Fibroblast of the aortic adventitia (primary cell): Measurements from ENCODE around the gene OBP2A. TPM values are rescaled to one million over a fixed set of nuclear protein-coding genes. Genes with fewer than 3 reads are reported as not detected.

Source experiments
- DNase-seq: peaks from one replicate; pipeline ENCODE4 v3.0.0-alpha.2; 2010; ENCODE audit warnings: low read depth
- H3K4me3 ChIP-seq: 2 replicates; pipeline ENCODE4 v1.5.1; 2011; ENCODE audit warnings: low read depth, mild to moderate bottlenecking, control low read depth, low read length, moderate library complexity
- total RNA-seq: library from RNA; depleted of rRNA; stranded (reverse); fragments of >200 nt; gene quantifications from 2 replicates; pipeline ENCODE4 v1.2.3, GENCODE V29; 2012; ENCODE audit warnings: low replicate concordance
- TF ChIP-seq, protein P1 (sequence below): IDR thresholded peaks from 2 replicates; pipeline ENCODE4 v1.5.1; 2011; ENCODE audit warnings: mild to moderate bottlenecking, low read length, control low read depth, inconsistent platforms; ENCODE audit not compliant: insufficient read depth

Gene OBP2A
- total RNA-seq, 1 donor = not detected

DNA sequence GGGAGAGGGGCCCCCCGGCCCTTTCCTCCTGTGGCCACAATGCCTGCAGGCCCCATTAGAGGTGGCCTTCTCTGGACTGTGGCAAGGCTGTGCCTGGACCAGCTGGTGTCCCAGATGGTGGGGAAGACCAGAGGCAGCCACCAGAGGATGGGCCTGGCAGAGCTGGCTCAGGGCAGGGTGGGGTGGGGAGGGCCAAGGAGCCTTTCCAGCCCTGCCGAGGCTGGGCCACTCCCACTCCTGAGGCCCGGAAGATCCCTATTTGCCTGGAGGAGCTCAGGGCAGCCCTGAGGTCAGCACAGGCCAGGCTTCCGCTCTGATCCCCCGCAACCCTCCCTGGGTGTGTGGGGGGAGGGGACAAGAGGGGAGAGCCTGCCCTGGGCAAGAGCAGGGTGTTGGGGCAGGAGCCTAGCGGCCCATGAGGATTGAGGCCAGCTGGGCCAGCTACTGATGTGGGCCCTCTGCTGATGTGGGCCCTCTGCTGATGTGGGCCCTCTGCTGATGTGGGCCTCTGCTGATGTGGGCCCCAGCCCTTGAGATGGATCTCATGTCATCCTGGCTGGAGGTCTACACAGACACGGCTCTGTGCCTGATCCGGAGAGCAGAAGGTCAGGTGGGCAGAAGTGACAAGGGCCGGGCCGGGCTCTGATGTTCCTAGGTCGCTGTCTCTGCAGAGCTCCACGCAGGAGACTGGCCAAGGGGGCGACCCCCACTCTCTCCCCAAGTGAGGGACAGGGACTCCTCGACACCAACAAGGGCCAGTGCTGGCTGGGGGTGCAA lies 39.4 kb upstream of the OBP2A start:
- no peak for DNase-seq
- TF ChIP-seq, protein P1, sequence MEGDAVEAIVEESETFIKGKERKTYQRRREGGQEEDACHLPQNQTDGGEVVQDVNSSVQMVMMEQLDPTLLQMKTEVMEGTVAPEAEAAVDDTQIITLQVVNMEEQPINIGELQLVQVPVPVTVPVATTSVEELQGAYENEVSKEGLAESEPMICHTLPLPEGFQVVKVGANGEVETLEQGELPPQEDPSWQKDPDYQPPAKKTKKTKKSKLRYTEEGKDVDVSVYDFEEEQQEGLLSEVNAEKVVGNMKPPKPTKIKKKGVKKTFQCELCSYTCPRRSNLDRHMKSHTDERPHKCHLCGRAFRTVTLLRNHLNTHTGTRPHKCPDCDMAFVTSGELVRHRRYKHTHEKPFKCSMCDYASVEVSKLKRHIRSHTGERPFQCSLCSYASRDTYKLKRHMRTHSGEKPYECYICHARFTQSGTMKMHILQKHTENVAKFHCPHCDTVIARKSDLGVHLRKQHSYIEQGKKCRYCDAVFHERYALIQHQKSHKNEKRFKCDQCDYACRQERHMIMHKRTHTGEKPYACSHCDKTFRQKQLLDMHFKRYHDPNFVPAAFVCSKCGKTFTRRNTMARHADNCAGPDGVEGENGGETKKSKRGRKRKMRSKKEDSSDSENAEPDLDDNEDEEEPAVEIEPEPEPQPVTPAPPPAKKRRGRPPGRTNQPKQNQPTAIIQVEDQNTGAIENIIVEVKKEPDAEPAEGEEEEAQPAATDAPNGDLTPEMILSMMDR = no peak
- no peak overlapping the region for H3K4me3 ChIP-seq

DNA sequence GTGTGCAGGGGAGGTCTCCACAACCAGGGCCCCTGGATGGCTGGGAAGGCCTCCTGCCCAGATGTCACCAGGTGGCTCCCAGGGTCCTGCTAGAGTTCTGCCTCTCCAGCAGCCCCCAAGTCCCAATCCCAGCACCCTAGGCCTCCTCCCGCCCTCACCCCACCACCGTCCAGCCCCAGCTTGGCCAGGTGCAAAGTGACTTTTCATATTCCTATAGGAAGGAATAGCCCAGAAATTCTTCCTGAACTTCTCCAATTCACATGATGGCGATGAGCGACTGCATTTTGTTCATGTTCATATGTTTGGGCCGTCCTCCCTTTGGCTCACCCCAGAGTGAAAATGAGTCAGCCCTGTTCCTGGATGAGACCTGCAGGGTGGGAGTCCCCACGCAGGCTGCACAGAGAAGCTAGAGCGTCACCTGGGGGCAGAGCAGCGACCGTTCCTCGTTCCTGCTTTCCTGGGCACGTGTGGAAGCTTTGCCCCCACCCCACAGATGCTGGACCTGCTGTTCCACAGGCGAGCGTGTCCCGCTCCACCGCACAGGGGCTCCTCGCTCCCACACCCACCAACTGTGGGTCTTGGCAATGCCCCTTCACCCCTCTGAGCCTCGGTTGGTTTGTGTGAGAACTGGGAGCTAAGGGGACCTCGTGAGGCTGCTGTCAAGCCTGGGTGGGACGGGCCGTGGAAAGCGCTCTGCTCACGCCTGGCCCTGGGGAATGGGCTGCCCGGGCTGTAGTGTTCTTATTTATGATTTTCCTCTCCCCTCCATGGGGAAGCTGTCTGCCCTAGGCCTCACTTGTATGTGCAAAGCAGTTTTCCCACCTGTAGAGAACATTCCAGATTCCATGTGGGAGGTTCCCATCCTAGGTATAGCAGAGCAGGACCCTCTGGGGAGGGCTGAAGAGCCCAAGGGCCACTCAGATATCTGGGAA lies 38.6 kb upstream of the OBP2A start:
- H3K4me3 ChIP-seq = no peak overlapping the region
- no peak for DNase-seq
- TF ChIP-seq, protein P1 = no peak

DNA sequence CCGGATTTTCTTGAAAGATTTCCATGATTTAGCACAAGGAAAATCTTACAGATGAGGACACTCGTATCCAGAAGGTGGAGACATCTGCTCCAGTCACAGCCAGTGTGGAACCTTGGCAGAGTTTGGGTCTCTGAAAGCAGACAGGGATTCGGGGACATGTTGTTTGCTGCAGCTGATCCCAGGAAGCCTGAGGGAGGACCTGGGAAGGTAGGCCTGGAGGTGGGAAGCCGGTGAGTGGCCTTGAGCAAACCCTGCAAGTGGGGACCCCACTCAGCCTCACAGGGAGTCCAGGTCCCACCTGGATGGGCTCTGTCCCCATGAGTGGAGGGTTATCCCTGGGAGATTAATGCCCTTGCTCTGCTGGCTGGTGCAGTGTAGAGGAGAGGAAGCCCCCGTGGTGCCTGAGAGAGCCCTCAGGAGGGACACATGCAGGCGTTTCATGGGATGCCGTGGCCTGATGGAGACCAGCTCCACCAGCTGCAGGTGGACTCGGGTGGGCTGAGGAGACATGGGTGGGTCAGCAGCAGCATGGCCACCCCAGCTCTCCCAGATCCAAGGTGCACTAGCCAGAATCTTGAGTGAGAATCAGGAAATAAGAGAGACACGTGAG lies 37.6 kb upstream of the OBP2A start:
- TF ChIP-seq, protein P1 = no peak
- no peak for DNase-seq
- no peak overlapping the region for H3K4me3 ChIP-seq

DNA sequence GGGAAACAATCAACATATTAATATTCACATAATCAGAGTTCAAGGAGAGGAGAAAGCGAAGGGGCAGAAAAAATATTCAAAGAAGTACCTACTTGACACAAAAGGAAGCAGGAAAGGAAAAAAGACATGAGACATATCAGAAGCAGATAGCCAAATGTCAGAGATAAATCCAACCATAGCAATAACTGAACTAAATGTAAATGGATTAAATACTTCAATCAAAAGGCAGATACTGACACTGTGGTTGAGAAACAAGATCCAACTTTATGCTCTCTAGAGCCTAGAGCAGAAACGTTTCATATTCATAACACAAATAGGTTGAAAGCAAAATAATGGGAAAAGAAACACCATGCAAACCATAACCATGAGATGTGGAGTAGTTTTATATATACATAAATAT lies 36.5 kb upstream of the OBP2A start:
- TF ChIP-seq, protein P1 = no peak

DNA sequence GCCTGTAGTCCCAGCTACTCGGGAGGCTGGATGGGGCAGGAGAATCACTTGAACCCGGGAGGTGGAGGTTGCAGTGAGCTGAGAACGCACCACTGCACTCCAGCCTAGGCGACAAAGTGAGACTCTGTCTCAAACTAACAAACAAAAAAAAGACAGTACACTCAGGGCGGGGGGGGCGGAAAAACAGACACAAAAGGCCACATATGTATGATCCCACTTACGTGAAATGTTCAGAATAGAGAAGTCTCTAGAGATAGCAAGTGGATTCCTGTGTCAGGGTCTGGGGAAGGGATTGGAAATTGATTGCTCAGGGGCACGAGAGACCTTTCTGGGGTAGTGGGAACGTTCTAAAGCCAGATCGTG lies 33.7 kb upstream of the OBP2A start:
- H3K4me3 ChIP-seq = no peak overlapping the region
- no peak for DNase-seq

More for the DNA sequence above, 36.5 kb upstream of the OBP2A start:
- no peak for DNase-seq
- no peak overlapping the region for H3K4me3 ChIP-seq

DNA sequence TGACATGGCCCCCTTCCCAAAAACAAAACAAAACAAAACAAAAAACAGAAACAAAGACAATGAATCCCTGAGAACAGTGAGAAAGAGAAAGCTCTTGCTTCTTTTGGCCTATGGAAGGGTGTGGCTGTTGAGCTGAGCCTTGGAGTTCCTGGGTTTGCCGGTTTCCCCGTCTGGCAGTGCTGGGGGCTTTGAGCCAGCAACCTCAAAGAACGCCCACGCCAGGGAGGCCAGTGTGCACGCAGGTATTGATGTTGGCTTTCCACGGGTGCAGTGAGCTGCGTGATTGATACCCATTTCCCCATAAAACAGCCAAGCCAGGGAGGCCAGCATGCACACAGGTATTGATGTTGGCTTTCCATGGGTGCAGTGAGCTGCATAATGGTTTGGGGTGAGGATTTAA lies 33.0 kb upstream of the OBP2A start:
- H3K4me3 ChIP-seq = no peak overlapping the region
- DNase-seq = no peak
- TF ChIP-seq, protein P1 = no peak

More for the DNA sequence above, 33.7 kb upstream of the OBP2A start:
- TF ChIP-seq, protein P1 = no peak
